HG02870 (cell line): ENCODE data around the gene KIF5A.
A peak's percentile ranks its signal among the peaks of the same experiment; 100 is the strongest.
"Not testable (repeated sequence)": the region's sequence is repeated elsewhere in the genome, so short reads cannot be mapped to it uniquely, and the experiment has no call there.

ENCODE experiments used
- ATAC-seq: cut with Tn5 transposase; IDR thresholded peaks from one replicate; pipeline ENCODE4 v1.9.1; 2021; ENCODE audit warnings: mild to moderate bottlenecking, moderate library complexity; ENCODE audit not compliant: unreplicated experiment

The KIF5A gene

DNA sequence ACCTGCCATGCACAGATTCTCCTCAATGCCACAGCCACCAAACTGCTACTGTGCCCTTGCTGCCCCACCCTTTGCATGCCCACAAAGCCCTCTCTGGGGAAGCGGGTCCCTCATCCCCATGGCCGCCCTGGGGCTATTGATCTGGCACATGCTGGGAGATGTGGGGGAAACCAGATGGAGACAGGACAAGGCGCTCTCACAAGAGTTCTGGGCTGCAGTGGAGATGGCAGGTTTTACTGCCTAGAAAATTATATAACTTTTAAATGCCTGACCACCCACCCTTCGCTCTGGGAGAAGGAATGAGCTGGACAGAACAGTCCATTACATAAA lies 30.6 kb downstream of the KIF5A start:
- no peak for ATAC-seq

DNA sequence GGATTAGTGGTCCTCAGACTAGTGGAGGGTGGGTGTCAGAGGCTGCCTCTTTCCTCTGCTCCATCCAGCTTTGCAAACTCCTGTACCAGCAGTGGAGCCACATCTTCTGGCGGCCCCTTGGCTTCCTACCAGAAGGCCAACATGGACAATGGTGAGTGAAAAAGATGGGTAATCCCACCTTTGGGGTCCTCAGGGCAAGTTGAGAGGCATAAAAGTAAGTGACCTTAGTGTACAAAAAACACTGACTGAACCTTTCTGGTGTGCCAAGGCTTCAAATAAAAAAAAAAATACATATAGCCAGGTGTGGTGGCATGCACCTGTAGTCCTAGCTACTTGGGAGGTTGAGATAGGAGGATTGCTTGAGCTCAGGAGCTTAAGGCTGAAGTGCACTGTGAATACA lies 32.0 kb downstream of the KIF5A start:
- ATAC-seq = no peak

DNA sequence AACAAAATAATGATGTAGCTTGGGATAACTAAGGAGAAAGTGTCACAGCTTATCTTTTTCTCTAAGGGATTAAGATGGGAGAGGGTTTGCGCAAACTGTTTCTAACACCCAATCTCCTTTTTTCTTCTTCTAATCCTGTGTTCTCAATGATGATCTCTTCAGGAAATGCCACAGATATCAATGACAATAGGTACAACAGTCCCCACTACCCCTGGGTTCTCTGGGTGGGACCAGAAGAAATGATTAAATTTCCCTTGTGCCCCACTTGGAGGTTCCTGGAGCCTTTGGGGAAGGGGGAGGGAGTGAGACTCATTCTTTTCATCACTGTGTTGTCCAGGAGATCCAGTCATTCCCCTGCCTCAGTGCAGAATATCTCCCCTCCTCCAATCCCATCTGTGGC lies 32.6 kb downstream of the KIF5A start:
- no peak for ATAC-seq

DNA sequence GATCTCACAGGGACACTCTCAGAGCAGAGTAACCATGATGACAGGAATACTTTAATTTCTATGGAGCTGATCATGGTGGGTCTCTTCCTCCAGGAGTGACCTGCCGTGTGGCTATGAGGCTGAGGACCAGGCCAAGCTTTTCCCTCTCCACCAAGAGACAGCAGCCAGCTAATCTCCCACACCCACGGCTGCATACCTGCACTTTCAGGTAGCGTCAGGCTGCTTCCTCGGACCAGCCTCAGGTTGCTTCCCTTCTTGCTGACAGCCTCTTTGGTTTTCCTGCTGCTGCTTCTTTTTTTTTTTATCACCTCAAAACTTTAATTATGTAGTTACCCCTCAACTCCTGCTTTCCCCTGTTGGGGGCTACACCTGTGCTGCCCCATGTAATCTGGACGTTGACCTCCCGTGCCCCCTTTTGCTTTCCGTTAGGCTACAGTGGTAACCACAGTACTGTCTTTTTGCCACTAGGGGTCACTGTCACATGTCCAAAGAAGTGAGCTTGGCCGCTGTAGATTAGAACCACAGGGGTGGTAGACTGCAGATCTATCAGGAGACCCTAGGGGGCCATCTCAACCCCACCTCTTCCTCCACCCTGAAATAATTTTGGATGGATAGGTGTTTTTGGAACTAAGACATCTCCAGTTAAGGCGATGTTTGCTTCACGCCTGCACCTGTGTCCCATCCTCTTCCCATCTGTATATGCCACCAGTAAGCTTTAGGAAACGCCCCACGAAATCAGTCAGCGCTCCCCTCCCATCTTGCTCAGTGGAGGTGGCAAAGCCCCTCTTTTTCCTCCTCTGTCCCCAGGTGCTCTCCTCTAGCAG lies 33.4 kb downstream of the KIF5A start:
- ATAC-seq = peak; percentile 89

DNA sequence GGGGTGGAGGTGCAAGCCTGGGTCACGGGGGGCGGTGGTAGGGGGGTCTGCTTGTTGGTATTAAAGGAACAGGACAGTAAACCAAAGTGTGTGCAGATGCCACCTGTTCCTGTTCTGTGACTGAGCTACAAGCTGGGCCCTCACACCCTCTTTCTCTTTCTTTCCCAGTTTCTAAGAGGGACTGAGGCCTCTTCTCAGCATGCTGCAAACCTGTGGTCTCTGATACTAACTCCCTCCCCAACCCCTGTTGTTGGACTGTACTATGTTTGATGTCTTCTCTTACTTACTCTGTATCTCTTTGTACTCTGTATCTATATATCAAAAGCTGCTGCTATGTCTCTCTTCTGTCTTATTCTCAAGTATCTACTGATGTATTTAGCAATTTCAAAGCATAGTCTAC lies 34.2 kb downstream of the KIF5A start:
- ATAC-seq = no peak

DNA sequence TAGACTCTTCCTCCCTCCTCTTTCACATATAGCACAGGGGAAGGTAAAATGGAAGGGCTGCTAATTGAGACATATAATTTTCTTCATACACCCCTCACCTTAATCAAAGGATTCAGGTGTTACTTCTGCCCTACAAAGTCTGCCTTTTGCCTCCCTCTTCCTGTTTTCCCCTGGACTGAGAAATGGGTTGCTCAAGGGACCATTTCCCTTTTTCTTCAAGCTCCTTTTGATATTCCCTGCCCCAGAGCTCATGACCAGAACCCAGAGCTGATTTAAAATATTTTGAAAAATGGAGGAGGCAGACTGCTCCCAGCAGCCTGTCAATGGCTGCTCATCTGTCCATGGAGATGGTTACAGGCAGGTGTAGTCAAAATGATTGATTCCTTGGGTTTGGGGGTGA lies 34.8 kb downstream of the KIF5A start:
- ATAC-seq = no peak

DNA sequence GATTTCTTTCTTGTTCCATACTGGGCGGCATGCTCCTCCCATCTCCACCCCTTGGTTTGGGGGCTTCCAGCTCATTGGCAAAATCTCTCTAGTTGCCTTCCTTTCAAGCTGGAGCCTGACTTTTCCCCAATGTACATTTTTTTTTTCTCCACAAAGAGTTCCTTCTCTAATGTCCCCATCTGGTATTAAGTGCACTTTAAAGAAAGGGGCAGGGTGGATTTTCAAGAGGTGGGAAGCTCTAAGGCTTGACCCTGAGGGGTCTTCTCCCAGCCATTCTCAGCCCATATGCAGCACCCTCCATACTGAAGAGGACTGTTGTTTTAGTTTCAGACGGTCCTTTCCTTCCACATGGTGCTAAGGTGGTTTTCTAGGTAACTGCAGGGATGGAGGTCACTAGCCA lies 35.3 kb downstream of the KIF5A start:
- no peak for ATAC-seq

DNA sequence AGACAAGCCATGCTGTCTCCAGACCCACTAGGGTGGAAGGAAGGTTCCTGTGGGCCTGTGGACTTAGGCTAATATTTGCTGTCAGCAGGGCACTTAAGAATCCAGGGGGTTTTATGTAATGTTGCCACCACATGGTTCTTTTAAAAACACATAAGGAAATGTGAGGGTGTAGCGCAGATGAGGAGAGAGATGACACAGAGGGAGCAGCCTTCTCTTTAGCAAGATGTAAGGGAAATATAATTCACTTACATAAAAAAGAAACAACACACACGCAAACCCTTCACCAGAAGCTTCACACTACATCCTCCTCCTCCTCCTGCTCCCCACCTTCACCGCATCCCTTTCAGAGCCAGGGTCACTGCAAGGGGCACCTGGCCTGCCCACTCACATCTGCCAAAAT lies 36.3 kb downstream of the KIF5A start:
- ATAC-seq = no peak

DNA sequence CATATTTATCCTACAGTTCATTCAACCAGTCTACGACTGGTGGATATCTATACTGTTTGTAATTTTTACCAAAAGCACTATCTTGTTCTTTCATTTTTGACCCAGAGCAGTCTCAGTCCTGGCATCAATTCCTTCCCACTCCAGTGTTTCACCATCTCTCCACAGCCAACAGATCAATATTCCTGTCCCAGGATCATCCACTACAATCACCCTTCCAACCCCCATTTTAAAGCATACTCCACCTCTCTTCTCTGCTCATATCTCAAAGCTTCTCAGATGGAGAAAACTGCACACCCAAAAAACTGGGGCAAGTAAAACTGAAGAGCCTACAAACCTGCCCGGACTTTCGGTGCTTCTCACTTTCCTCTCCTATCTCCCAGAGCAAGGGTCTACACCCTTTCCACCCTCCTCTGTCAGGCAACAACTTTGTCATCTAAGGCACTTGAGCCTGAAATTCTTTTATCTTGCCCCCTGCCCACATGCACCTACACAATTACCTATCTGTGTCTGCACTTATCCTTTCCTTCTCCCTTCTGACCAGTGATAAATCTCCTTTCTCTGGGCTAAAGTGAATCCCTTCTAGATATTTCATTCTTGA lies 37.1 kb downstream of the KIF5A start:
- no peak for ATAC-seq

DNA sequence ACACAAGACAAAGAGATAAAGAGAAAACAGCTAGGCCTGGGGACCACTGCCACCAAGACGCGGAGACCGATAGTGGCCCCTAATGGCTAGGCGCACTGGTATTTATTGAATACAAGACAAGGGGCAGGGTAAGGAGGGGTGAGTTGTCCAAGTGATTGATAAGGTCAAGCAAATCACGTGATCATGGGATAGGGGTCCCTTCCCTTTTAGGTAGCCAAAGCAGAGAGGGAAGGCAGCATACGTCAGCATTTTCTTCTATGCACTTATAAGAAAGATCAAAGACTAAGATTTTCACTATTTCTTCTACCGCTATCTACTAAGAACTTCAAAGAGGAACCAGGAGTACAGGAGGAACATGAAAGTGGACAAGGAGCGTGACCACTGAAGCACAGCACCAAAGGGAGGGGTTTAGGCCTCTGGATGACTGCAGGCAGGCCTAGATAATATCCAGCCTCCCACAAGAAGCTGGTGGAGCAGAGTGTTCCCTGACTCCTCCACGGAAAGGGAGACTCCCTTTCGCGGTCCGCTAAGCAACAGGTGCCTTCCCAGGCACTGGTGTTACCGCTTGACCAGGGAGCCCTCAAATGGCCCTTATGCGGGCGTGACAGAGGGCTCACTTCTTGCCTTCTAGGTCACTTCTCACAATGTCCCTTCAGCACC lies 39.2 kb downstream of the KIF5A start:
- ATAC-seq = not testable (repeated sequence)

DNA sequence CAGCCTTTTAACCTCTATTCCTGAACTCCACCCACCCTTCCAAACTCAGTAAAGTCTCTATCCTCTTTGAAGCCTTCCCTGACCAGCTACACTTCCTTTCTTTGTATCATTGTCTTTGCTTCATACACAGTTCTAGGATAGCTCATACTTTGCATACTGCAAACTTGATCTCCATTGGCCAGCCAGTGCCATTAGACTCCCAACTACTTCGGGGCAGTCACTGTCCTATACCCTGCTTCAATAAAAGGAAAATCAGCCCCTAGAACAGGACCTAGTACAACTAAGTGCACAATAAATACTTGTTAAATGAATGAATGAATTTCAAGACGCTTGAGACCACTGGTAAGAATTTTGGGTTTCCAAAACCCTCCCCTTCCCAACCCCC lies 40.6 kb downstream of the KIF5A start:
- no peak for ATAC-seq

DNA sequence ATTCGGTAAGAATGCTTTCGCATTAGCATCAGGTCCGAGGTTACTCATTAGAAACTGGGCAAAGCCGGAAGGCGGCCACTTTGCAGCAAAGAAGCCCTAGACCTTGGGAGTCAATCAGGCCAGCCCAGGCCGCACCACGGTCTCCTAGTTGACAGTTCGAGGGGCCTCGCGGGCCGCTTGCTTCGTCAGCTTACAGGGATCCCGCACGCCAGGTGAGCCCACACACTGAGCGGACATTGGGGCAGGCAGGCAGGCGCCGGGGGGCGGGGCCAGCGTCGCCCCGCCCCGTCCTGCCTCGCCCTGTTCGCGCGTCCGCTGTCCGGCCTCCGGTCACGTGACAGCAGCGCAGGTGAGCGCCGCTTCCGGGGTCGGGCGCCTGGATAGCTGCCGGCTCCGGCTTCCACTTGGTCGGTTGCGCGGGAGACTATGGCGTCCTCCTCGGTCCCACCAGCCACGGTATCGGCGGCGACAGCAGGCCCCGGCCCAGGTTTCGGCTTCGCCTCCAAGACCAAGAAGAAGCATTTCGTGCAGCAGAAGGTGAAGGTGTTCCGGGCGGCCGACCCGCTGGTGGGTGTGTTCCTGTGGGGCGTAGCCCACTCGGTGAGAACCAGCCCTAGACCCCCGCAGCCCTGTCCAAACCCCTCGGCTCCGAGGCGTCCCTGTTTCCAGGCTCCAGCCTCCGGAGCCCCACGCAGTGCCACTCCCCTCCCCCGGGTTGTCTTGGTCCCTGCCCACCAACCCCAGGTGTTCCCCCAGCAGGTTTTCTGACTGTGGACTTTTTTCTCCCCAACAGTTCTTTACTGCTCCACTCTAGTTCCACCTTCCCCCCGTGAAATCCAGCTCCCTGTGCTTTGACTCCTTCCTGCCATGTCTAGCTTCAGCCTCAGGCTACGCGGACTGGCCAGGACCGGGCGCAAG lies 41.3 kb downstream of the KIF5A start, which contains the start of gene PIP4K2C:
TSS of gene PIP4K2C (plus strand) at position 329 of the 918 bp plus-strand sequence. CDS start at position 427, 98 bp downstream.
- ATAC-seq = peak; percentile 84

DNA sequence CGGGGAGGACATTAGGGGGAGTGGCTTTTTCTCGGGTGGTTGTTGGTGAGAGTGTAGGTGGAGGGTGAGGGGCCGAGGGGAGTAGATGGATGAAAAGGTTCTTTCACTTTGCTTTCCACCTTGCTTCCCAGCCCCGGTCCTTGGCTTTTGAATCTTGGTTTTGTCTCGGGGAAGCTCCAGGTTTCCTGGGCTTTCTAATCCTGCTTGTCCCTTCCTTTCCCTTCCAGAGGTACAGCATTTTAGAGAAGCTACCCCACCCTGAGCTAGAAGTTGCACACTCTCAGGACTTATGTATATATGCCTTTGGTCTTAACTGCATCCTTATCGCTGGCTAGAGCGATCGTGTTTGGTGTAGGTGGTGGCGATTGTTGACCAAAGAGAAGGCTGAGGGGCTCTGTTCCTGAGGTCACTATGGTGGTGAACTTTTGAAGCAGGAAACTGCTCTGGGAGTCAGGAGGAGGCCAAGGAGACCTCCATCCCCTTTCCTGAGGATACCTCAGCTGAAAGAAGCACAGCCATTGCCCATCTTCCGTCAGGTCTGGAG lies 42.0 kb downstream of the KIF5A start:
- ATAC-seq = no peak

DNA sequence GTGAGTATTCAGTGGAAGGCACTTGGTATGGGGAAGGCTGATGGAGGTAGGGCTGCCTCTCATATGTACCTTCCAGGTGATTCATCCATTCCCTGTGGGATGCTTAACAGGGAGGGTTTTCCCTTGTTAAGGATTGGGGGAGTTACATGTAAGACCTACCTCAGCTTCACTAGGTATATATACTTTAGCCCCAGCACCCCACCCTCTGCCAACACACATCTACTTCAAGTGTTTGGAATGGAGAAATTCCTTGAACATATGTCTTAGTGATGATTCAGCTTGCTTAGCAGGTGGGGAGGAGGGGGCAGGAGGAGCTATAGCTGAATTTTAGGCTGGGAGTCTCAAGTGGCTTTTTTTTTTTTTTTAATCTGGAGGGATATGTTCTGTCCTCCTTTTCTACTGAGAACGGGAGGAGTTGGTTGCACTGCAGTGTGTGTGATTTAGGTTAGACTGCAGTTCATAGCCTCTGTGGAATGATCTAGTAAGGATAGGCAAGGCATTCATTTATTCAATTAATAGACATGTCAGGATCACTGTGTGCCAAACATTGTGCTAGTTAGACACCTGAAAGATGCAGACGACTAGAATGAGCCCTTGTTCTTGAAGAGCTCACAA lies 42.8 kb downstream of the KIF5A start:
- ATAC-seq = no peak

DNA sequence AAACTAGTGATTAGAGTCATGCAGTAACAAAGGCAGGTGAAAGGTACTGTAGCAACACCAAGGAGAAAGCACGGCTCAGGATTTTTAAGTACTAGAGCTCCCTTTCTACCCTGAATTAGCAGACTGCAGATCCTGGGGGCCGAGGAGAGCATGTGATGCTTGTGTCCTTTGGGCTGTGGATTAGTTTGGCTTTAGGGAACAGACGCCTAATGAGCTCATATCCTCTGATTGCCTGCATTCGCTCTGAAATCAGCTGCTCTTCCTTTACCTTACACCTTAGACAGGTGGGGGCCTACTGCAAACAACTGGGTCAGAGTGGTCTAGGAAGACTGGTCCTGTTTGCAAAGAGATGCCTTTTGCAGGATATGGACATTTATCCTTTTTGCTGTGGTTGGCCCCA lies 43.3 kb downstream of the KIF5A start:
- ATAC-seq = no peak

DNA sequence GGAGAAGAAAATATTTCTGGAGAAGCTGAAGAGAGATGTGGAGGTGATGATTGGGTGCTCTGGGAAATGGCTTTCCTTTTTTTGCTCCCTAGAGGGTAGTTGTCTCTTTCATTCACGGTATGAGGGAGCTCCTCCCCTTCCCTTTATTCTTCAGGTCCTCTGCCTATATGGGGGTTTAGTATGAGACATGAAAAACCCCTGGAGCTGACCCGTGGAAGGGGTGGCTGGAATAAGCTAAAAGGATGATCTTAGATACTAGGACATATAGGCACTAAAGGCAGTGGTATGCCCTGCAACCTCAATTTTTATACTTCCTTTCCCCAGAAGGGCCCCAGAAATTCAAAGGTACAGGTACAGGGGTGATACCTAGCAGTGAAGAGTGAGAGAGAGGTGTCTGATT lies 50.6 kb downstream of the KIF5A start:
- ATAC-seq = no peak

DNA sequence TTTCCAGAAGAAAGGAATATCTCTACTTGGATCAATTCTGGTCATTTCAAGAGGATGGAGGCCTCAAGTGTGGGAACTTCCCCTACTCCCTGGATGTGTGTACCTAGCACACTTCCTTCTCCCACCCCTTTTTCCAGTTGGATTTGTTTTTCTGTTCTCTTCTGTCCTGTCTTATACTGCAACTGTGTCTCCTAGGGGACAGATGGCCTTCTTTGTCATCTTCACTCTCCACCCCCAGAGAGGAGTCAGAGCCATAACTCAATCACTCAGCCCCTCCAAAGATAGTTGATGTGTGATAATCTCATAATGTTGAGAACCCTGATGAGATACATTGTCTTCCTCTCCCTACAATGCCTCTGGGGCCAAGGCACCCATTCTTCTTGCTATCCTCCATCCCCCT lies 52.7 kb downstream of the KIF5A start:
- no peak for ATAC-seq

DNA sequence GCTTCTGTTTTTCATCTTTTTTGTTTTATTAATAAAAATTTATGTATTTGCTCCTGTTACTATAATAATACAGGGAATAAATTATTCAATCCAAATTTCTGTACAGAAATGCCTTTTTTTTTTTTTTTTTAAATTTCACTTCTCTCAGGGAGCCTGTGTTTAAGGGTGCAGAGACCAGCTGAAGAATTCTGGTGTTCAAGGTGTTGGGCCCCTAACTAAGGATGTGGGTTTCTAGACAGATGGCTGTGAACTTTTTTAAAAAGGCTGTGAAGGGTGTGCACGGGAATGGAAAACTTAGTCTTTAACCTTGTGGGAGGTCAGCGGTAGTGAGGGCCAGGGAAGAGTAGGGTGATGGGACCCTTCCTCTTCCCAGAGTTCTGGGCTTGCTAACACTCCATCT lies 53.5 kb downstream of the KIF5A start:
- ATAC-seq = no peak

DNA sequence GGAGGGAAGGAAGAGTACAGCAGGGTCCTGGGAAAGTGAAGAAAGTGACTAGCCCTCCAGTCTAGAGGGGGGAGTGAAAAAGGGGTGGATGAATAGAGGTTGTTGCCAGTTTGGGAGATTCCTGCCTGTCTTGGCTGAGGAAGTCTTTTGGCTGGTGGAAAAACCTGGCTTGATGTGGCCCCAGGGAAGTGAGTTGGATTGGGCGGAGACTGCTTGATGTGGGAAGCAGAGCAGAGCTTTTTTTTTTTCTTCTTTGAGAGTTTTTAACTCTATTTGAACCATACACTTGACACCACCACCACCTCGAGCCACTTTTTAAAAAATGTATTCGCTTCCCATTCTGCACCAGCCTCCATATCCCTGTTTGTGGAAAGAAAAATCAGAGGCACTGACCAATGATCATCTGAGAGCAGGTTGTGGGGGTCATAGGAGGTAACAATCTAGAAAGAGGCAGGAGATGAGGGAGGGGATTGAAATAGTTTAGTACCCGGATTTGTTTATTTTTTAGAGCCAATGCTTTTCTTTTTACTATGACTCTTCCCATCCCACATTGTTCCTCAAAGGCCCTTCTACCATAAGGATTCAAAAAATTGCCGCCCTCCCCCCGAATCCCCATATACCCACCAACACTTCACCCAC lies 54.1 kb downstream of the KIF5A start:
- no peak for ATAC-seq

DNA sequence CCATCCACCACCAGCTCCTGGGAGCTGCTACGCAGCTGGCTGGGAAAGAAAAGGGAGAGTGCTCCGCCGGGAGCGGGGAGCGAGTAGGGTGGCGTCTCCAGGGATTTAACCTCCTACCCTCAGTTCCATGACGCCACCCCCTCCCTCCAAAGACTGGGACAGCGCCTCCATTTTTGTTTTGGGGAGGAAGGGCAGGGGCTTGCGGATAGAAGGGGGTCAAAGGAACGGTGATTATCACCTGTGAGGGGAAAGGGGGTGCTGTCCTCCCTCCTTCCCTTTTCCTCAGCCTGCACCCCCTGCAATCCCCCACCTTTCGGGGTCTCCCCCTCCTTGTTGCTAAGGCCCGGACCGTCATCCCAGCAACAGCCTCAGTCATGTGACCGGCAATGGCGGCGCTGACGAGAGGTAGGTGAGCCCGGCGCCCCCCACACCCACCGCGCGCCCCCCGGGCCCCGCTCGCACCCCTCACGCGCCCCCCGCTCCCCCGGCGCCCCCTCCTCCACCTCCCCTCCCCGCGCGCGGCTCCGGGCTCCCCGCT lies 54.7 kb downstream of the KIF5A start, which contains the start of gene DTX3:
TSS of gene DTX3 (plus strand) at position 371 of the 538 bp plus-strand sequence. CDS start 1,694 bp downstream, outside the sequence.
- ATAC-seq = peak; percentile 52
